H1 (cell line): ENCODE results near the gene CRNN. TPM values are rescaled to one million over a fixed set of nuclear protein-coding genes. Genes with fewer than 3 reads are reported as not detected.

Source experiments
- CTCF ChIA-PET: fragments of 300-600 bp; sonication (Branson Sonifier 250); formaldehyde crosslinking; loops from one replicate; lab custom pipeline; 2021; ENCODE audit not compliant: partially characterized antibody; lab: Charles Lee
- POLR2A ChIA-PET: fragments of 300-600 bp; sonication (Branson Sonifier 250); formaldehyde crosslinking; loops from one replicate; lab custom pipeline; 2021; ENCODE audit warnings: inconsistent platforms; ENCODE audit not compliant: partially characterized antibody; lab: Charles Lee
- DNase-seq, 2 experiments: peaks; one replicate each; pipeline versions ENCODE4 v3.0.0 to v3.0.0-alpha.2; 2010 to 2022; ENCODE audit warnings: low spot score in 2 of 2, low read depth in 1 of 2, mixed read lengths in 1 of 2
- FAIRE-seq: peaks from 2 replicates; lab custom pipeline; 2011; peaks lifted over from hg19 to GRCh38; lab: Jason Lieb, UNC
- H2AFZ ChIP-seq: 2 replicates; pipeline ENCODE4 v1.8.1; 2012; ENCODE audit warnings: low read length, inconsistent platforms
- H2AK5ac ChIP-seq: 2 replicates; pipeline ENCODE4 v1.6.1; 2013; ENCODE audit warnings: low read depth, low read length
- H2BK120ac ChIP-seq: replicated peaks from 2 replicates; pipeline ENCODE3; 2013; ENCODE audit warnings: low read depth, low read length, inconsistent platforms
- H2BK12ac ChIP-seq: 2 replicates; pipeline ENCODE4 v1.6.1; 2013; ENCODE audit warnings: low read depth, low read length
- H2BK15ac ChIP-seq: 2 replicates; pipeline ENCODE4 v1.6.1; 2013; ENCODE audit warnings: low read length
- H2BK20ac ChIP-seq: 2 replicates; pipeline ENCODE4 v1.6.1; 2013; ENCODE audit warnings: low read length
- H2BK5ac ChIP-seq: 2 replicates; pipeline ENCODE4 v1.6.1; 2013; ENCODE audit warnings: low read depth, low read length
- H3K14ac ChIP-seq: 2 replicates; pipeline ENCODE4 v1.6.1; 2013; ENCODE audit warnings: inconsistent platforms; ENCODE audit not compliant: insufficient read length
- H3K18ac ChIP-seq: 2 replicates; pipeline ENCODE4 v1.6.1; 2013; ENCODE audit warnings: low read length; ENCODE audit errors: extremely low read depth
- H3K23ac ChIP-seq: 2 replicates; pipeline ENCODE4 v1.6.1; 2013; ENCODE audit warnings: inconsistent platforms; ENCODE audit not compliant: insufficient read length
- H3K23me2 ChIP-seq: 2 replicates; pipeline ENCODE4 v1.6.1; 2013; ENCODE audit warnings: low read depth, low read length
- H3K27ac ChIP-seq: 2 replicates; pipeline ENCODE4 v1.6.1; 2011; ENCODE audit warnings: low read depth, low read length, inconsistent platforms
- H3K27me3 ChIP-seq, 4 experiments: replicated peaks in 1 of 4; 1 replicate in 1 of 4; 2 replicates in 3 of 4; pipeline versions ENCODE4 v1.6.1 to v1.8.1; 2011 to 2013; ENCODE audit warnings: low read length in 3 of 4, mild to moderate bottlenecking in 3 of 4, inconsistent platforms in 2 of 4, mixed read lengths in 2 of 4, moderate library complexity in 1 of 4; ENCODE audit not compliant: control insufficient read depth in 3 of 4, insufficient read depth in 3 of 4; ENCODE audit errors: extremely low read depth in 1 of 4
- H3K36me3 ChIP-seq, 4 experiments: 2 replicates each; pipeline versions ENCODE4 v1.6.1 to v1.8.1; 2011 to 2013; ENCODE audit warnings: mild to moderate bottlenecking in 4 of 4, low read length in 3 of 4, moderate library complexity in 2 of 4, control low read depth in 1 of 4, inconsistent platforms in 1 of 4; ENCODE audit not compliant: insufficient read depth in 4 of 4, control insufficient read depth in 2 of 4
- H3K4ac ChIP-seq: replicated peaks from 2 replicates; pipeline ENCODE3; 2013; ENCODE audit warnings: low read length, low read depth, mixed read lengths, inconsistent platforms; ENCODE audit not compliant: insufficient read length
- H3K4me1 ChIP-seq, 4 experiments: replicated peaks in 1 of 4; 1 replicate in 1 of 4; 2 replicates in 3 of 4; pipeline versions ENCODE4 v1.6.1 to v1.8.1; 2011 to 2013; ENCODE audit warnings: low read length in 3 of 4, inconsistent platforms in 2 of 4, mixed read lengths in 1 of 4; ENCODE audit not compliant: insufficient read depth in 4 of 4, control insufficient read depth in 3 of 4
- H3K4me2 ChIP-seq, 2 experiments: 2 replicates each; pipeline versions ENCODE4 v1.6.1 to v1.8.1; 2011 to 2013; ENCODE audit warnings: low read depth in 2 of 2, low read length in 2 of 2, control low read depth in 1 of 2, inconsistent platforms in 1 of 2, mild to moderate bottlenecking in 1 of 2; ENCODE audit not compliant: insufficient read depth in 1 of 2
- H3K4me3 ChIP-seq, 4 experiments: fragments of 200-600, 300-600 bp in 1 of 4; sonication (generic), shearing (Covaris generic), sonication (Bioruptor Twin) in 1 of 4; 2 replicates each; pipeline versions ENCODE4 v1.5.1 to v1.8.1; 2011 to 2016; ENCODE audit warnings: low read length in 4 of 4, low read depth in 3 of 4, control low read depth in 2 of 4, inconsistent platforms in 2 of 4, mild to moderate bottlenecking in 2 of 4, mixed read lengths in 1 of 4, moderate library complexity in 1 of 4; ENCODE audit not compliant: insufficient read depth in 2 of 4; ENCODE audit errors: extremely low read depth in 1 of 4
- H3K56ac ChIP-seq: replicated peaks from 2 replicates; pipeline ENCODE3; 2013; ENCODE audit warnings: low read depth, mild to moderate bottlenecking, mixed read lengths, low read length, inconsistent platforms; ENCODE audit not compliant: insufficient read length
- H3K79me1 ChIP-seq: 2 replicates; pipeline ENCODE4 v1.6.1; 2013; ENCODE audit warnings: low read depth, low read length, control low read depth
- H3K79me2 ChIP-seq, 2 experiments: 2 replicates each; pipeline versions ENCODE4 v1.6.1 to v1.8.1; 2012 to 2013; ENCODE audit warnings: low read length in 2 of 2, mild to moderate bottlenecking in 2 of 2, inconsistent platforms in 1 of 2; ENCODE audit not compliant: insufficient read depth in 2 of 2, control insufficient read depth in 1 of 2
- H3K9ac ChIP-seq, 4 experiments: replicated peaks in 1 of 4; 1 replicate in 1 of 4; 2 replicates in 3 of 4; pipeline versions ENCODE4 v1.6.1 to v1.8.1; 2011 to 2013; ENCODE audit warnings: low read depth in 3 of 4, low read length in 3 of 4, control low read depth in 2 of 4, mild to moderate bottlenecking in 2 of 4, moderate library complexity in 2 of 4, inconsistent platforms in 1 of 4; ENCODE audit errors: extremely low read depth in 1 of 4
- H3K9me3 ChIP-seq, 2 experiments: 2 replicates each; pipeline versions ENCODE4 v1.6.1 to v1.8.1; 2012 to 2013; ENCODE audit warnings: mild to moderate bottlenecking in 2 of 2, moderate library complexity in 2 of 2, control low read depth in 1 of 2, inconsistent platforms in 1 of 2, low read depth in 1 of 2, low read length in 1 of 2, mixed read lengths in 1 of 2; ENCODE audit not compliant: insufficient read depth in 2 of 2
- H4K20me1 ChIP-seq, 2 experiments: replicated peaks in 1 of 2; 2 replicates each; pipeline versions ENCODE3 to v1.8.1; 2011 to 2013; ENCODE audit warnings: inconsistent platforms in 2 of 2, low read length in 2 of 2, mild to moderate bottlenecking in 1 of 2; ENCODE audit not compliant: insufficient read depth in 2 of 2, control insufficient read depth in 1 of 2
- H4K5ac ChIP-seq: 2 replicates; pipeline ENCODE4 v1.6.1; 2013; ENCODE audit warnings: low read length, low read depth, mixed read lengths, inconsistent platforms; ENCODE audit not compliant: insufficient read length
- H4K8ac ChIP-seq: 2 replicates; pipeline ENCODE4 v1.8.0; 2013; ENCODE audit warnings: mild to moderate bottlenecking, moderate library complexity, low read length, inconsistent platforms; ENCODE audit not compliant: insufficient read depth; ENCODE audit errors: extremely low read depth
- H4K91ac ChIP-seq: replicated peaks from 2 replicates; pipeline ENCODE3; 2013; ENCODE audit warnings: low read length, mixed read lengths, inconsistent platforms; ENCODE audit not compliant: insufficient read length
- EZH2 ChIP-seq: fragments of 200-600 bp; sonication (generic); IDR thresholded peaks from 2 replicates; pipeline ENCODE4 v1.7.1; 2012; ENCODE audit warnings: low read depth, mild to moderate bottlenecking, moderate library complexity, low read length, inconsistent platforms; ENCODE audit not compliant: severe bottlenecking
- FOSL1 ChIP-seq: IDR thresholded peaks from 2 replicates; pipeline ENCODE4 v1.6.1; 2011; ENCODE audit warnings: mild to moderate bottlenecking, low read depth, low read length, moderate library complexity; ENCODE audit not compliant: insufficient read depth
- GABPA ChIP-seq: IDR thresholded peaks from 2 replicates; pipeline ENCODE4 v1.6.1; 2011; ENCODE audit warnings: mild to moderate bottlenecking, low read length, moderate library complexity, borderline replicate concordance; ENCODE audit not compliant: insufficient read depth
- HDAC2 ChIP-seq, 2 experiments: fragments of 300-600 bp in 1 of 2; sonication (generic) in 1 of 2; IDR thresholded peaks; 2 replicates each; pipeline ENCODE4 v1.6.1; 2011 to 2012; ENCODE audit warnings: low read depth in 2 of 2, low read length in 2 of 2, mild to moderate bottlenecking in 2 of 2, moderate library complexity in 2 of 2, borderline replicate concordance in 1 of 2, inconsistent platforms in 1 of 2
- PHF8 ChIP-seq: fragments of 200-600 bp; sonication (generic); conservative IDR thresholded peaks from 2 replicates; pipeline ENCODE4 v1.7.1; 2012; ENCODE audit warnings: low read depth, mild to moderate bottlenecking, inconsistent platforms, low read length, moderate library complexity
- POU5F1 ChIP-seq: IDR thresholded peaks from 2 replicates; pipeline ENCODE4 v1.6.1; 2011; ENCODE audit warnings: low read depth, mild to moderate bottlenecking, low read length, moderate library complexity
- RFX5 ChIP-seq: IDR thresholded peaks from 2 replicates; pipeline ENCODE4 v1.6.1; 2011; ENCODE audit warnings: low read depth, low read length, improper control_type of control experiment, borderline replicate concordance
- SP2 ChIP-seq: IDR thresholded peaks from 2 replicates; pipeline ENCODE4 v1.6.1; 2012; ENCODE audit warnings: mild to moderate bottlenecking, low read length, inconsistent platforms
- SP4 ChIP-seq: IDR thresholded peaks from 2 replicates; pipeline ENCODE4 v1.6.1; 2012; ENCODE audit warnings: low read length, inconsistent platforms
- SUZ12 ChIP-seq: fragments of 200-600 bp; sonication (generic); IDR thresholded peaks from 2 replicates; pipeline ENCODE4 v1.6.1; 2012; ENCODE audit warnings: mild to moderate bottlenecking, inconsistent platforms, low read length, moderate library complexity, mixed read lengths
- WGBS, 2 experiments: shearing (Covaris generic) in 1 of 2; methylation state at CpG; one replicate each; pipeline versions ENCODE4 v1.1.6 to v1.1.7; 2013 to 2015; ENCODE audit warnings: low lambda C conversion rate in 2 of 2, mixed read lengths in 2 of 2, inconsistent platforms in 1 of 2, low coverage in 1 of 2, missing lambda C conversion rate in 1 of 2; ENCODE audit not compliant: insufficient replicate concordance in 2 of 2, insufficient coverage in 1 of 2, insufficient read length in 1 of 2; ENCODE audit errors: extremely low coverage in 1 of 2, missing lambda C conversion rate in 1 of 2; 5-methylcytosine and 5-hydroxymethylcytosine counted together
- polyA plus RNA-seq, 7 experiments: library from polyadenylated mRNA; depleted of rRNA in 3 of 7; stranded (reverse) in 5 of 7; unstranded in 2 of 7; fragments of >200 nt in 5 of 7; fragments of 200-250 nt in 2 of 7; gene quantifications; 1 replicate in 5 of 7; 2 replicates in 1 of 7; 4 replicates in 1 of 7; pipeline versions ENCODE4 v1.2.1 to v1.2.3, GENCODE V29; 2011 to 2013; ENCODE audit warnings: missing spikeins in 2 of 7, mixed read lengths in 2 of 7
- total RNA-seq: library from RNA; stranded (reverse); fragmentation: NEBNext Ultra II Directional; extraction: Animal tissue kit (Norgen Biotek cat#: 25700); gene quantifications from 2 replicates; pipeline ENCODE4 v1.2.1, GENCODE V29; 2021
- TF ChIP-seq, protein P1 (sequence below): IDR thresholded peaks from 2 replicates; pipeline ENCODE4 v1.6.1; 2011; ENCODE audit warnings: low read depth, mild to moderate bottlenecking, low read length; ENCODE audit not compliant: insufficient read depth
- TF ChIP-seq, protein P2 (sequence below): IDR thresholded peaks from 2 replicates; pipeline ENCODE4 v1.6.1; 2012; ENCODE audit warnings: inconsistent platforms

Gene CRNN
- total and polyA plus RNA-seq, 2 of the 8 experiments (the other 6 are each of a cell fraction or from before 2014, with no cell fraction given) = not detected

DNA sequence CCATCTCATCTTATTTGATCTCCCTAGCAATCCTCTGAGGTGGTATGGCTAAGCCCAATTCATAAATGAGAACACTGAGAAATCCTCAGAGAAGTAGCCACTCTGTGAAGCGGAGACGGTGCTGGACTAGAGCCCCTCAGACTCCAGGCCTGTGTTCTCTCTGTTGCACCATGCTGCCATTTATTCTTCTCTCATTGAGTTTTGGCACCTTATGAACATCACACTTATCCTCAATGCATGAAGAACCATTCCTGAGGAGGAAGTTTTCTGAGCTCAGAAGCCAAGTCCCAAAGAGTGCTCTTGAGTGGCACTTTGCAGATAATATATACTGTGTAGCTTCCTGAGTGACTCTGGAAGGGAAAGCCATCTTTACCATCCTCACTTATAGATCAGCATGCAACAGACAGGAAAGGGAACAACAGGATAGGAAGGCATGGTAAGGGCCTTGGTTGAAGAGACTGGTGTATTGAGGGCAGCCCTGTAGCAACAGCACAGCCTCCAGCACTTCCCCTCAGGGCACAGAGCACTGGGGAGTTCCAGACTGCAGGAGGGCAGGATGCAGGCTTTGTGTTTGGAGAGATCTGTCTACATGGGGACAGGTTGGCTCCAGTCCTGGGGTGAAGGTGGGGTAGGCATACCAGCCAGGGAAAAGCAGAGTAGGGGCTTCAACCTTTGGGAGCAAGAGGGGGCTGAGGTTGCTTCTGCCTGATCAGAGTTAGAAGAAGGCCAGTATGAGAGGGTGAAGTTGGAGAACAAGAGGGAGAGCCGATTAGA, 1.6 kb upstream of the CRNN start:
- no peak overlapping the region for H4K5ac ChIP-seq
- no peak for FAIRE-seq
- H2BK15ac ChIP-seq = no peak overlapping the region
- no peak overlapping the region for H4K91ac ChIP-seq
- no peak overlapping the region for H2BK20ac ChIP-seq
- H3K9me3 ChIP-seq = peaks cover 69 to 89% of the 10 kb centered on the region in 2 experiments
- H3K4ac ChIP-seq = no peak overlapping the region
- ChIA-PET CTCF (no interaction called here), POLR2A (no interaction called here)
- no peak overlapping the region for H4K8ac ChIP-seq
- no peak for DNase-seq
- no peak overlapping the region for H3K4me2 ChIP-seq
- H3K23me2 ChIP-seq = no peaks in the 10 kb centered on the region
- no peak overlapping the region for H2BK12ac ChIP-seq
- H3K27ac ChIP-seq = no peak overlapping the region
- no peaks in the 10 kb centered on the region for H3K27me3 ChIP-seq
- H3K56ac ChIP-seq = no peak overlapping the region
- H3K9ac ChIP-seq = no peak overlapping the region
- no peak overlapping the region for H2AFZ ChIP-seq
- no peaks in the 10 kb centered on the region for H3K36me3 ChIP-seq
- H3K18ac ChIP-seq = no peak overlapping the region
- H2AK5ac ChIP-seq = no peak overlapping the region
- no peak overlapping the region for H3K4me3 ChIP-seq
- H3K79me2 ChIP-seq = no peaks in the 10 kb centered on the region
- H3K4me1 ChIP-seq = no peaks in the 10 kb centered on the region
- no peak overlapping the region for H3K23ac ChIP-seq
- no peak overlapping the region for H2BK5ac ChIP-seq
- no peaks in the 10 kb centered on the region for H4K20me1 ChIP-seq
- 81% methylated on average over 3 of the region's 3 CpGs; no CpG with 5 or more reads in 1 of the 2 experiments for WGBS, 2 experiments
- H2BK120ac ChIP-seq = no peak overlapping the region
- H3K79me1 ChIP-seq = no peaks in the 10 kb centered on the region
- H3K14ac ChIP-seq = no peak overlapping the region
- TF ChIP-seq FOSL1 = no peak
- TF ChIP-seq SP2 = no peak
- TF ChIP-seq GABPA = no peak
- TF ChIP-seq, protein P1, sequence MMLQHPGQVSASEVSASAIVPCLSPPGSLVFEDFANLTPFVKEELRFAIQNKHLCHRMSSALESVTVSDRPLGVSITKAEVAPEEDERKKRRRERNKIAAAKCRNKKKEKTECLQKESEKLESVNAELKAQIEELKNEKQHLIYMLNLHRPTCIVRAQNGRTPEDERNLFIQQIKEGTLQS = no peak
- no peak for TF ChIP-seq HDAC2 (IDR thresholded peaks at IDR 0.05; ENCODE audit: borderline replicate concordance in 1 of 2, low read depth in 2 of 2, low read length in 2 of 2)
- TF ChIP-seq, protein P2, sequence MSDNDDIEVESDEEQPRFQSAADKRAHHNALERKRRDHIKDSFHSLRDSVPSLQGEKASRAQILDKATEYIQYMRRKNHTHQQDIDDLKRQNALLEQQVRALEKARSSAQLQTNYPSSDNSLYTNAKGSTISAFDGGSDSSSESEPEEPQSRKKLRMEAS = no peak
- no peak for TF ChIP-seq RFX5
- no peak for TF ChIP-seq EZH2
- no peak for TF ChIP-seq POU5F1
- TF ChIP-seq SUZ12 = no peak
- no peak for TF ChIP-seq SP4
- no peak for TF ChIP-seq PHF8
